GM12878 (cell line): ENCODE results near the gene EFHC1. TPM values are rescaled to one million over a fixed set of nuclear protein-coding genes. Genes with fewer than 3 reads are reported as not detected.
A peak's percentile ranks its signal among the peaks of the same experiment; 100 is the strongest.

Experiments used
- ATAC-seq: fragments of 200-7000 bp; cut with Tn5 transposase; 3 replicates; pipeline ENCODE4 v1.9.1; 2020; ENCODE audit warnings: mild to moderate bottlenecking, moderate library complexity
- BruUV-seq: library from RNA; stranded (reverse); fragments of 400-500 nt; replicated peaks from 2 replicates; lab custom pipeline; 2021; lab: Mats Ljungman, UMichigan
- CTCF ChIA-PET: fragments of 300-600 bp; sonication (Branson Sonifier 250); formaldehyde crosslinking; extraction: SDS; loops from one replicate; lab custom pipeline; 2021; ENCODE audit warnings: inconsistent platforms; lab: Yijun Ruan, JAX
- POLR2A ChIA-PET: fragments of 350-600 bp; formaldehyde crosslinking; extraction: SDS; loops from one replicate; lab custom pipeline; 2021; ENCODE audit warnings: inconsistent platforms; lab: Charles Lee
- RAD21 ChIA-PET: fragments of 300-600 bp; sonication (Branson Sonifier 250); formaldehyde crosslinking; loops from one replicate; lab custom pipeline; 2023; ENCODE audit warnings: antibody characterized with exemption; ENCODE audit not compliant: unreplicated experiment; lab: Charles Lee
- SMC1A ChIA-PET: fragments of 300-600 bp; sonication (Branson Sonifier 250); formaldehyde crosslinking; loops from one replicate; lab custom pipeline; 2023; ENCODE audit not compliant: unreplicated experiment, uncharacterized antibody; lab: Charles Lee
- DNase-seq: peaks from one replicate; pipeline ENCODE4 v3.0.0-alpha.2; 2011; ENCODE audit warnings: low read depth, low spot score
- FAIRE-seq: peaks from 3 replicates; lab custom pipeline; 2011; peaks lifted over from hg19 to GRCh38; lab: Jason Lieb, UNC
- H2AFZ ChIP-seq: 2 replicates; pipeline ENCODE4 v1.6.0; 2011; ENCODE audit warnings: low read depth, low read length, control low read depth; ENCODE audit not compliant: control insufficient read depth
- H3K27ac ChIP-seq: 2 replicates; pipeline ENCODE4 v1.5.1; 2011; ENCODE audit warnings: control low read depth; ENCODE audit not compliant: control insufficient read depth, insufficient read depth
- H3K27me3 ChIP-seq, 2 experiments: replicated peaks in 1 of 2; 2 replicates each; pipeline versions ENCODE4 v1.6.0 to v1.6.1; 2011; ENCODE audit warnings: low read length in 1 of 2; ENCODE audit not compliant: control insufficient read depth in 2 of 2, insufficient read depth in 2 of 2
- H3K36me3 ChIP-seq, 2 experiments: 2 replicates each; pipeline ENCODE4 v1.5.1; 2011; ENCODE audit warnings: low read length in 1 of 2; ENCODE audit not compliant: control insufficient read depth in 2 of 2, insufficient read depth in 2 of 2
- H3K4me1 ChIP-seq: 2 replicates; pipeline ENCODE4 v1.6.1; 2011; ENCODE audit warnings: mild to moderate bottlenecking, low read length, moderate library complexity, mixed read lengths; ENCODE audit not compliant: control insufficient read depth, insufficient read depth
- H3K4me2 ChIP-seq: 2 replicates; pipeline ENCODE4 v1.6.0; 2011; ENCODE audit warnings: control low read depth; ENCODE audit not compliant: control insufficient read depth, insufficient read depth
- H3K4me3 ChIP-seq: fragments of 200-600 bp; sonication (generic); 2 replicates; pipeline ENCODE4 v1.5.1; 2016
- H3K79me2 ChIP-seq: 2 replicates; pipeline ENCODE4 v1.6.0; 2011; ENCODE audit warnings: low read length; ENCODE audit not compliant: control insufficient read depth, insufficient read depth
- H3K9ac ChIP-seq: 2 replicates; pipeline ENCODE4 v1.8.0; 2011; ENCODE audit warnings: low read length, control low read depth, mixed read lengths; ENCODE audit not compliant: control insufficient read depth, insufficient read depth
- H3K9me3 ChIP-seq: replicated peaks from 3 replicates; pipeline ENCODE4 v1.5.1; 2011; ENCODE audit warnings: mild to moderate bottlenecking, low read length; ENCODE audit not compliant: control insufficient read depth, insufficient read depth
- H4K20me1 ChIP-seq: 2 replicates; pipeline ENCODE4 v1.6.0; 2011; ENCODE audit not compliant: control insufficient read depth, insufficient read depth
- CHD4 ChIP-seq: fragments of 200-600 bp; sonication (generic); IDR thresholded peaks from 2 replicates; pipeline ENCODE4 v1.6.1; 2016; ENCODE audit warnings: mild to moderate bottlenecking
- IKZF1 ChIP-seq: fragments of 450-650 bp; conservative IDR thresholded peaks from 2 replicates; pipeline ENCODE4 v1.6.1; 2017; ENCODE audit warnings: antibody characterized with exemption, mild to moderate bottlenecking
- MEF2A ChIP-seq: IDR thresholded peaks from 2 replicates; pipeline ENCODE4 v1.6.1; 2011; ENCODE audit warnings: low read depth, mild to moderate bottlenecking, low read length, moderate library complexity; ENCODE audit not compliant: insufficient read depth
- MYC ChIP-seq: IDR thresholded peaks from 2 replicates; pipeline ENCODE4 v1.6.1; 2011; ENCODE audit warnings: mild to moderate bottlenecking, low read length, moderate library complexity, inconsistent platforms; ENCODE audit not compliant: insufficient read depth, insufficient replicate concordance, insufficient read length, severe bottlenecking
- NBN ChIP-seq: fragments of 450-650 bp; IDR thresholded peaks from 2 replicates; pipeline ENCODE4 v1.6.1; 2016
- NFYA ChIP-seq: IDR thresholded peaks from 2 replicates; pipeline ENCODE4 v1.6.1; 2011; ENCODE audit warnings: low read depth, mild to moderate bottlenecking, low read length, improper control_type of control experiment, borderline replicate concordance
- NR2C1 ChIP-seq: fragments of 450-650 bp; IDR thresholded peaks from 2 replicates; pipeline ENCODE4 v1.6.1; 2017; ENCODE audit warnings: antibody characterized with exemption, mild to moderate bottlenecking, moderate library complexity
- RELA ChIP-seq: fragments of 450-650 bp; IDR thresholded peaks from 2 replicates; pipeline ENCODE4 v1.8.0; 2014; ENCODE audit warnings: borderline replicate concordance; ENCODE audit not compliant: partially characterized antibody
- RUNX3 ChIP-seq: IDR thresholded peaks from 2 replicates; pipeline ENCODE4 v1.6.1; 2012; ENCODE audit warnings: low read length, inconsistent platforms
- SRF ChIP-seq, 2 experiments: IDR thresholded peaks; 2 replicates each; pipeline ENCODE4 v1.6.1; 2011; ENCODE audit warnings: low read depth in 2 of 2, low read length in 2 of 2, mild to moderate bottlenecking in 1 of 2, moderate library complexity in 1 of 2
- ZBED1 ChIP-seq: IDR thresholded peaks from 2 replicates; pipeline ENCODE4 v1.6.1; 2016; ENCODE audit warnings: borderline replicate concordance
- ZNF274 ChIP-seq: IDR thresholded peaks from one replicate; pipeline ENCODE4 v1.8.0; 2011; ENCODE audit not compliant: insufficient read length, insufficient read depth
- ZNF592 ChIP-seq: fragments of 450-650 bp; IDR thresholded peaks from 2 replicates; pipeline ENCODE4 v1.6.1; 2017; ENCODE audit warnings: mild to moderate bottlenecking, moderate library complexity
- WGBS: methylation state at CpG from one replicate; pipeline ENCODE4 v1.1.6; 2016; ENCODE audit warnings: low lambda C conversion rate; ENCODE audit not compliant: insufficient replicate concordance, insufficient coverage; ENCODE audit errors: missing lambda C conversion rate; 5-methylcytosine and 5-hydroxymethylcytosine counted together
- in situ Hi-C: fragments of 300-500 bp; cut with MboI; formaldehyde crosslinking; loops from 9 replicates; pipeline ENCODE4 v1.14.3; 2018; ENCODE audit warnings: mixed read lengths
- intact Hi-C: fragments of 100-400 bp; cut with micrococcal nuclease; formaldehyde crosslinking; loops from one replicate; pipeline ENCODE4 v1.14.2; 2022; ENCODE audit not compliant: unreplicated experiment
- polyA plus RNA-seq, 11 experiments: library from polyadenylated mRNA; depleted of rRNA in 4 of 11; unstranded in 6 of 11; stranded (reverse) in 5 of 11; fragments of >200 nt; fragmentation: Nextera tagmentation in 4 of 11; fragmentation: Illumina TruSeq in 1 of 11; extraction: Ambion mirVana in 4 of 11; extraction: Trizol in 1 of 11; gene quantifications; 1 replicate in 1 of 11; 2 replicates in 10 of 11; pipeline versions ENCODE4 v1.2.1 to v1.2.3, GENCODE V29; 2011 to 2016; ENCODE audit warnings: inconsistent platforms in 2 of 11, missing spikeins in 2 of 11, low read depth in 1 of 11
- total RNA-seq, 4 experiments: library from RNA; depleted of rRNA in 3 of 4; stranded (reverse); fragments of >200 nt in 3 of 4; fragmentation: Illumina TruSeq in 1 of 4; extraction: Trizol in 1 of 4; gene quantifications; 2 replicates each; pipeline versions ENCODE4 v1.2.1 to v1.2.3, GENCODE V29; 2013 to 2021
- TF ChIP-seq, protein P1 (sequence below): fragments of 450-650 bp; IDR thresholded peaks from 2 replicates; pipeline ENCODE4 v1.6.1; 2017; ENCODE audit warnings: mild to moderate bottlenecking, moderate library complexity
- TF ChIP-seq, protein P2 (sequence below): IDR thresholded peaks from 2 replicates; pipeline ENCODE4 v1.6.1; 2012; ENCODE audit warnings: low read depth, low read length, improper control_type of control experiment

Gene EFHC1
- total and polyA plus RNA-seq, 10 of the 15 experiments (the other 5 are each of a cell fraction or from before 2014, with no cell fraction given), result 5.5 to 14.5 (median 8.8) TPM

- Histone ChIP-seq H3K27ac (peak overlapping the region; percentile 0; the same call in 1 of the 2 replicates), H3K9me3 (no peaks in the 10 kb centered on the region), H2AFZ (no peak overlapping the region), H3K79me2 (no peaks in the 10 kb centered on the region), H3K9ac (no peak overlapping the region), H3K27me3 (no peaks in the 10 kb centered on the region), H3K4me1 (peaks cover 14% of the 10 kb centered on the region), H4K20me1 (no peaks in the 10 kb centered on the region; the same call in 1 of the 2 replicates), H3K36me3 (peaks cover 0 to 5% of the 10 kb centered on the region in 2 experiments; a peak in 1 of 4 replicates), H3K4me2 (peak overlapping the region; percentile 67), H3K4me3 (no peak overlapping the region)
- CTCF ChIA-PET, result no interaction called here
- DNase-seq, result no peak
- no TSS peak for BruUV-seq
- POLR2A ChIA-PET, result interaction anchor here (1.2 kb wide), 1 partner anchor 38 kb away, joined by 4 read pairs; no protein-coding TSS in a partner anchor
- intact Hi-C loops (no loop called here), in situ Hi-C loops (no loop called here)
- SMC1A ChIA-PET, result interaction anchor here (0.5 to 1.4 kb wide), 2 partner anchors 10 to 45 kb away, joined by 3 to 5 read pairs; no protein-coding TSS in a partner anchor
- WGBS, result 78% methylated on average over 8 of the region's 8 CpGs
- ATAC-seq, result no peak
- FAIRE-seq, result no peak
- RAD21 ChIA-PET, result interaction anchor here (0.7 kb wide), 1 partner anchor 800 kb away, joined by 3 read pairs; no protein-coding TSS in a partner anchor
- TF ChIP-seq NFYA, result no peak
- TF ChIP-seq ZBED1, result no peak
- TF ChIP-seq IKZF1, result 0 out of 2 replicates have a peak, but pooled peaks have one; percentile 28
- no peak for TF ChIP-seq RELA
- no peak for TF ChIP-seq NBN
- TF ChIP-seq, protein P1, sequence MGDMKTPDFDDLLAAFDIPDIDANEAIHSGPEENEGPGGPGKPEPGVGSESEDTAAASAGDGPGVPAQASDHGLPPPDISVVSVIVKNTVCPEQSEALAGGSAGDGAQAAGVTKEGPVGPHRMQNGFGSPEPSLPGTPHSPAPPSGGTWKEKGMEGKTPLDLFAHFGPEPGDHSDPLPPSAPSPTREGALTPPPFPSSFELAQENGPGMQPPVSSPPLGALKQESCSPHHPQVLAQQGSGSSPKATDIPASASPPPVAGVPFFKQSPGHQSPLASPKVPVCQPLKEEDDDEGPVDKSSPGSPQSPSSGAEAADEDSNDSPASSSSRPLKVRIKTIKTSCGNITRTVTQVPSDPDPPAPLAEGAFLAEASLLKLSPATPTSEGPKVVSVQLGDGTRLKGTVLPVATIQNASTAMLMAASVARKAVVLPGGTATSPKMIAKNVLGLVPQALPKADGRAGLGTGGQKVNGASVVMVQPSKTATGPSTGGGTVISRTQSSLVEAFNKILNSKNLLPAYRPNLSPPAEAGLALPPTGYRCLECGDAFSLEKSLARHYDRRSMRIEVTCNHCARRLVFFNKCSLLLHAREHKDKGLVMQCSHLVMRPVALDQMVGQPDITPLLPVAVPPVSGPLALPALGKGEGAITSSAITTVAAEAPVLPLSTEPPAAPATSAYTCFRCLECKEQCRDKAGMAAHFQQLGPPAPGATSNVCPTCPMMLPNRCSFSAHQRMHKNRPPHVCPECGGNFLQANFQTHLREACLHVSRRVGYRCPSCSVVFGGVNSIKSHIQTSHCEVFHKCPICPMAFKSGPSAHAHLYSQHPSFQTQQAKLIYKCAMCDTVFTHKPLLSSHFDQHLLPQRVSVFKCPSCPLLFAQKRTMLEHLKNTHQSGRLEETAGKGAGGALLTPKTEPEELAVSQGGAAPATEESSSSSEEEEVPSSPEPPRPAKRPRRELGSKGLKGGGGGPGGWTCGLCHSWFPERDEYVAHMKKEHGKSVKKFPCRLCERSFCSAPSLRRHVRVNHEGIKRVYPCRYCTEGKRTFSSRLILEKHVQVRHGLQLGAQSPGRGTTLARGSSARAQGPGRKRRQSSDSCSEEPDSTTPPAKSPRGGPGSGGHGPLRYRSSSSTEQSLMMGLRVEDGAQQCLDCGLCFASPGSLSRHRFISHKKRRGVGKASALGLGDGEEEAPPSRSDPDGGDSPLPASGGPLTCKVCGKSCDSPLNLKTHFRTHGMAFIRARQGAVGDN, result no peak
- TF ChIP-seq MEF2A, result 0 out of 2 replicates have a peak, but pooled peaks have one; percentile 13
- TF ChIP-seq NR2C1, result no peak
- no peak for TF ChIP-seq ZNF592
- no peak for TF ChIP-seq MYC
- no peak for TF ChIP-seq ZNF274
- TF ChIP-seq, protein P2, sequence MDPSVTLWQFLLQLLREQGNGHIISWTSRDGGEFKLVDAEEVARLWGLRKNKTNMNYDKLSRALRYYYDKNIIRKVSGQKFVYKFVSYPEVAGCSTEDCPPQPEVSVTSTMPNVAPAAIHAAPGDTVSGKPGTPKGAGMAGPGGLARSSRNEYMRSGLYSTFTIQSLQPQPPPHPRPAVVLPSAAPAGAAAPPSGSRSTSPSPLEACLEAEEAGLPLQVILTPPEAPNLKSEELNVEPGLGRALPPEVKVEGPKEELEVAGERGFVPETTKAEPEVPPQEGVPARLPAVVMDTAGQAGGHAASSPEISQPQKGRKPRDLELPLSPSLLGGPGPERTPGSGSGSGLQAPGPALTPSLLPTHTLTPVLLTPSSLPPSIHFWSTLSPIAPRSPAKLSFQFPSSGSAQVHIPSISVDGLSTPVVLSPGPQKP, result no peak
- no peak for TF ChIP-seq SRF (IDR thresholded peaks at IDR 0.05; ENCODE audit: low read depth in 2 of 2, low read length in 2 of 2)
- TF ChIP-seq CHD4, result no peak
- peak; percentile 67 for TF ChIP-seq RUNX3
Measured at GRCh38 chr6:52529311-52529710, 109.2 kb downstream of the EFHC1 start.
